IPS-18a (cell line): ENCODE results near the gene CTCF.

ENCODE experiments used
- H3K27ac ChIP-seq: one replicate; pipeline ENCODE4 v1.5.1; 2013; ENCODE audit warnings: low read length
- H3K27me3 ChIP-seq: one replicate; pipeline ENCODE4 v1.6.1; 2013; ENCODE audit warnings: mild to moderate bottlenecking, low read length; ENCODE audit not compliant: control insufficient read depth, insufficient read depth
- H3K36me3 ChIP-seq: one replicate; pipeline ENCODE4 v1.6.1; 2013; ENCODE audit warnings: low read depth, low read length; ENCODE audit not compliant: control insufficient read depth
- H3K4me1 ChIP-seq: one replicate; pipeline ENCODE4 v1.6.1; 2013; ENCODE audit warnings: low read depth, low read length; ENCODE audit not compliant: control insufficient read depth
- H3K4me3 ChIP-seq: one replicate; pipeline ENCODE4 v1.5.1; 2013; ENCODE audit warnings: low read length
- H3K9ac ChIP-seq: one replicate; pipeline ENCODE4 v1.6.1; 2013; ENCODE audit warnings: mild to moderate bottlenecking, low read length, moderate library complexity
- H3K9me3 ChIP-seq: one replicate; pipeline ENCODE4 v1.6.1; 2013; ENCODE audit warnings: low read depth, low read length; ENCODE audit not compliant: control insufficient read depth

The CTCF gene

DNA sequence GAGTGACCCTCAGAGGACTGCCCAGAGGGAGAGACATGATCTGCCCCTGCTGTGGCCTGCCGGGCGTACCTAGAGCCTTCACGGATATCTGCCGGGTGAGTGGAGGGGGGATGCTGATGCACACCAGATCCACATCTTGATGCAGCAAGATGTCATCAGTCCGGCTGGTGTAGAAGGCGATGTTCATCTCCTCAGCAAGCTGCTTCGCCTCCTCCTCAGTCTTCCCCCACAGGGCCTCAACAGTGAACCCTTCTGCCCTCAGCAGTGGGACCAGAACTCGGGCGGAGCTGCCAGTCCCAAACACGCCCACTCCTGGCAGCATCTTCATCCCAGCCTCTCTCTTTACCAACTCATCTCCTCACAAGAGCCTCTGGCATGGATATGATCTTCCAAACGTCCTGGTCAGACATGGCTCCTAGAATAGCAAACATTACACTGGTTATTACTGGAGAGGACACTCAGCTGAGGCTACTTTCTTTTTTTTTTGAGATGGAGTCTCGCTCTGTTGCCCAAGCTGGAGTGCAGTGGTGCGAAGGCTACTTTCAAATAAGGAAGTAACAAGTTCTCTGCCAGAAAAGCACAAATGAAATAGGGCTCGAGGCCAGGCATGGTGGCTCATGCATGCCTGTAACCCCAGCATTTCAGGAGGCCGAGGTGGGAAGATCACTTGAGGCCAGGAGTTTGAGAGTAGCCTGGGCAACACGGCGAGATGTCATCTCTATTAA is 123.2 kb downstream of the CTCF start:
- H3K27ac ChIP-seq: no peak overlapping the region
- peaks cover 11% of the 10 kb centered on the region for H3K36me3 ChIP-seq
- no peak overlapping the region for H3K4me3 ChIP-seq
- no peaks in the 10 kb centered on the region for H3K4me1 ChIP-seq
- no peak overlapping the region for H3K9ac ChIP-seq
- H3K9me3 ChIP-seq: no peaks in the 10 kb centered on the region
- no peaks in the 10 kb centered on the region for H3K27me3 ChIP-seq
